GM19438 (cell line): Measurements from ENCODE around the gene KRABD2.
"Not testable (repeated sequence)": the region's sequence is repeated elsewhere in the genome, so short reads cannot be mapped to it uniquely, and the experiment has no call there.

ENCODE experiments used
- ATAC-seq: cut with Tn5 transposase; IDR thresholded peaks from one replicate; pipeline ENCODE4 v1.9.1; 2021; ENCODE audit warnings: low read depth; ENCODE audit not compliant: unreplicated experiment

KRABD2 gene

DNA sequence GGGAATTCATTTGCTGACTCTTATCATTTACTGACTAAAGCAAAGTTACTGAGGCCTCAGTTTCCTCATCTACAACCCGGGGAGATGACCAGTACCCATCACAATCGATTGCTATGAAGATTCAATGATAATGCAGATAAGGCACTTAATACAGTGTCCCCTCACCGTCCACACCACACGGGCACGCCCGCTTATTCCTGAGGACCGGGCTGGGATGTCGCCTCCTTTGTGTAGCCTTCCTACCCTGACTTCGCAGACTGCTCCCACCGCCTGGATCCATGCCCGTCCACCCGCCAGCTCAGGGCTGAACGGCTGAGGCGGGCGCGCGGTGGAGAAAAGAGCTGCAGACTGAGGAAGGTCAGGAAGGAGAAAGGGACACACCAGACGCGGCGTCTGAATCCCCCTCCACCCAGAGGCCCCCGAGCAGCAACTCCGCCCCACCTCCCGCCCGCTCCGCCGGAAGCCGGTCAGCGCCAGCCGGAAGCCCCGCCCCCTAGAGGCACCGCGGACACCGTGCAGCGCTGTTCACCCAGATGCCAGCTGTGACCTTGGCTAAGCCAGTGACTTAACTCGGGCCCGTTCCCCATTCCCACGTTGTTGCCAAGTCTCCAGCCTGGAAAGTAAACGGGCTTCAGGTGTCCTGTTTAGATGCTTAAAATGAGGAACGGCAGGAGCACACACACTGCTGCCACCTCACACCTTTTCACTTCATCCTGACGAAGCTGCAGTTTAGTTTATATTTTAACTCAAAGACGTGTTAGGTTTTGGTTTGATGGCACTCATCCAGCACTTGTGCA lies at the start of gene KRABD2:
TSS of gene KRABD2 (minus strand) at position 434 of the 797 bp plus-strand sequence.
- ATAC-seq, result peak; percentile 92

- ATAC-seq, result no peak
These were observed 45.1 kb upstream of the KRABD2 start for GRCh38 chr17:8421571-8421970.

GRCh38 chr17:8420041-8420934 lies 43.8 kb upstream of the KRABD2 start:
- ATAC-seq, result no peak

DNA sequence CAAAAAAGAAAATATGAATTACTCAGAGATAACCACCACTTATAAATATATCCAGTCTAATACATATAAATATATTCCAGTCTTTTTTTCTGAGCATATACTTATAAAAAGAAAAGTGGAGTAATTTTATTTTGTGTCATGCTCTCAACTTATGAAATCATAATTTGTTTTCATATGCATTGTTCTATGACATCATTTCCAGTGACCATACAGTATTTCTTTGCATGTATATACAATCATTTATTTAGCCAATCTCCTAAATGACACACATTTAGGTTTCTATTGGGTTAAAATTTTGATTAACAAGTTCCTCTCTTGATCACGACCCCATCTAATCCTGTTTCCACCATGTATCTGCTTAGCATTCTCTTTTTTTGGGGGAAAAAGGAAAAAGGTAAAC lies 42.8 kb upstream of the KRABD2 start:
- ATAC-seq, result no peak

- ATAC-seq, result no peak
These were observed 42.0 kb upstream of the KRABD2 start for GRCh38 chr17:8418471-8418870.

DNA sequence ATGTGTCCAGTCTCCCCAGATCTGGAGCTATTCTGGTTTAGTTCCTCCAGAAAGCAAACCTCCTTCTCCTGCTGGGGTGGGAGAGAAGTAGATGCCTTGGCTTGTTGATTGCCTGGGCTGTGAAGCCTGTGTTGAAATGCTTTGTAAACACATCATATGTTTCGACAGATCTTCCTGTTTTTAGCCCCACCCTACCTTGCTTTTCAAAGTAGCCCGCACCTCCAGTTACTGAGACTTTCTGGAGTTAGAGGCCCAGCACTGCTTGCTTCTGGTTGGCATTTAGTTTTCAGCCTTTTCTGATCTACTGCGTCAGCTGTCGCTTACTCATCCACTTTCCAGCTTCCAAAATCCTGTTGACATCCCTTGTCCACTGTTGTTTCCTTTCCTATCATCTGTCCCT lies 41.3 kb upstream of the KRABD2 start:
- no peak for ATAC-seq

GRCh38 chr17:8413938-8414337 lies 37.4 kb upstream of the KRABD2 start:
- ATAC-seq, result no peak

DNA sequence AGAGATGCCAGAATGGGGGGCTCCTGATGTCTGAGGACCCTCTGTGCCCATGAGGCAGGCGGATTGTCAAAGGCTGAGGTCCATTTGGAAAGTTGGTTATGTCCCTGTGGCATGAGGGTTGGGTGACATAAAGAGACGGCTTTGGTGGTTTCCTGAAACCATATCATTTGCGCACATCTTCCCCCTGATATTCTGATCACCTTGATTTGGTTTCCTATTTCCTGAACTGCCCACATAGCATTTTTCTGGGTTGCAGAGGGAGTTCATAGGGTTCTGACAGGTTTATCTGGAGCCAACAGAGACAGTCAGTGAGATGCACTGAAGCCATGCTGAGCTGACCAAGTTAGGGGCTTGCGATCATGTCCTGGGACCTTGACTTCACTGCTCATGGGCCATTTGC lies 36.8 kb upstream of the KRABD2 start:
- no peak for ATAC-seq

- no peak for ATAC-seq
These were observed 35.6 kb upstream of the KRABD2 start for GRCh38 chr17:8412089-8412488.

- ATAC-seq, result no peak
These were observed 34.4 kb upstream of the KRABD2 start for GRCh38 chr17:8410883-8411238.

DNA sequence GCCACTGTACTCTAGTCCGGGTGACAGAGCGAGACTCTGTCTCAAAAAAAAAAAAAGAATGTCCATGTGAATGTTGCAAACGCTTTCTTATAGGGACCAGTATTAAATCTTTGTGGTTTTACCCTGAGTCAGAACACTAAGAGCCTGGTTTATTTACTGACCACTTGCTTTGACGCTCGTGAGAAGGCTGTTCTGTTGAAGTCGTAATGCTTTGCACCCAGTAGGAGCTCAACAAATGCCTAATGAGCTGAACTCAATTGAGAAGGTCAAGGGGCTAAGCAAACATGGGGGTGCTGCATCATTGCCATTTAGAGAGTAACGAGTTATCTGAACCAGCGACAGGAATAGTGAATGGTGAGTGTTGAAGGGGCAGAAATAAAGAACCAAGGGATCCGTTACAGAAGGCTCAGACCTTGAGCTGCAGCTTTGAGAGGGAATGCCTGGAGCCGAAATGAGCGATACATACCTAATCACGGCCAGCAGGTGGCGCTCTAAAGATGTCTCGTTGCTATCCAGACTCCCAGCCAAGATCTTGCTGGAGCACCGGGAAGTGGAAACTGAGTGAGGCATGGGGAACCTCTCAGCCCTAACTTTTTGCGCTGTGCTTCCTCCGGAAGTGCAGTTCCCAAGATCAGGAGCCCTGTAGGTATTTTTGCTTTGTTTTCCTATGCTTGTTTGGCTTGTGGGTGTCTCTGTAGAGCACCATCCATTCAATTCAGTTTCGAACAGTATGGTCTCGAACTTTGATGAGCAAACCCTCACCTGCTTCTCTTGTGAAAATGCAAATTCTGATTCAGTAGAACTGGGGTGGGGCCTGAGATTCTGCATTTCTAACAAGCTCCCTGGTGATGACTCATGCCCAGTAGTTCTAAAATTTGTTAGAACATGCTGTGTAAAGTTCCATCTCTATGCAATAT lies 33.7 kb upstream of the KRABD2 start:
- ATAC-seq, result no peak

DNA sequence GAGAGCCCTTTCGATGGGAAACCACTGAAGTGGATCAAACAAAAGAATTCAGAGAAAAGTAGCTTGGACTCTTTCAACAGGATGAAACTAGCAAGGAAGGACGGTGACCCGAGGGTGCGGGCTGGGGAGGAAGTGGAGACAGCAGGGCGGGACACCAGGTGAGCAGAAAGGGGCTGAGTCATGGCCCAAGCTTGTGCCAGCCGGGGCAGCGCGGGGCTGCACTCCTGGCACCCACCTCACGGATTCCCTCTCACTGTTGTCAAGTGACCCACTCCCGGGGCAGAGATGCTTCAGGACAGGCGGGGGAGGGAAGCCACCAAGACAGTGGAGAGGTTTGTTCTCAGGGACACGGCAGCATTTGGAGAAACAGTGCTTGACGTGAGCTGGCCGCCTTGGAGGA lies 31.9 kb upstream of the KRABD2 start:
- no peak for ATAC-seq

DNA sequence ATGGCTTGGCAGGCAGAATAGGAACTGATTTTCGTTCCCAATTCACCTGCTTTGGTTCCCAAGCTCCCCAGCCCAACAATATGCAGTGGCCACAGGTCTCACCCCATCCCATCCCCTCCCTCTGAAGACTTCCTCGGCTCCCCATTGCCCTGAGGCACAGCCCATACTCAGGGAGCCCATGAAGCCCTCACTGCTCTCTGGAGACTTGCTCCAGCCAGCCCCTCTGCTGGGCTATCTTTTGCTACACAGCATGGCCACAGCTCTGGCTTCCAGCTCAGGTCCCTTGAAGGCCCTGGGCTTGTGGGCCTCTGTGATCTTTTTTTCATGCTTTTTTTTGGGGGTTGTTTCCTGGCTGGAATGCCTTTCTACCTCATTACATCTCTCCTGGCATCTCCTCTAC lies 29.7 kb upstream of the KRABD2 start:
- no peak for ATAC-seq

DNA sequence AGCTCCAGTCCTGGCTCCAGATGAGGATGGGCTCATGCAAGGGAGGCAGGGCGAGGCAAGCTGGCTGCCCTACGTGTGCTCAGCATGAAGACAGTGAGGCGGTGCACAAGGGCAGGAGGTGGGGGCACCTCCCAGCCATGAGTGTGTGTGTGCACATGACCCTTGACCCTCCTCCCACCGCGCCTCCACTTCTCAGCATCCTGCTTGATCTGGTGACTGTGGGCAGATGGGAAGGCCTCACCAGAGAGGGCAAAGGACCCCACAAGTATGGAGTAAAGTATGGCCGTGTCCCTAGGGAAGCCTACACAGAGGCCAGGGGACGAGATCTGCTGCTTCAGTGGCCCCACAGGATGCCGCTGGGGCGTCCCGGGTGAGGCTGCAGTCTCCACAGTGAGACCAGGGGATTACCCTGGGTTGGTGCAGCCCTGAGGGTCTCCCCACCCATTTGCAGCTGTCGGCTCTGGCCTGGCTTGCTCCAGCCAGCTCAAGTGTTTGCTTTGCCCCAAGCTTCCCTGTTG lies 29.1 kb upstream of the KRABD2 start:
- ATAC-seq, result no peak

- ATAC-seq, result no peak
These were observed 26.5 kb upstream of the KRABD2 start for GRCh38 chr17:8402921-8403536.

GRCh38 chr17:8401107-8401506 lies 24.6 kb upstream of the KRABD2 start:
- ATAC-seq, result no peak

GRCh38 chr17:8398980-8399379 lies 22.5 kb upstream of the KRABD2 start:
- ATAC-seq, result no peak

DNA sequence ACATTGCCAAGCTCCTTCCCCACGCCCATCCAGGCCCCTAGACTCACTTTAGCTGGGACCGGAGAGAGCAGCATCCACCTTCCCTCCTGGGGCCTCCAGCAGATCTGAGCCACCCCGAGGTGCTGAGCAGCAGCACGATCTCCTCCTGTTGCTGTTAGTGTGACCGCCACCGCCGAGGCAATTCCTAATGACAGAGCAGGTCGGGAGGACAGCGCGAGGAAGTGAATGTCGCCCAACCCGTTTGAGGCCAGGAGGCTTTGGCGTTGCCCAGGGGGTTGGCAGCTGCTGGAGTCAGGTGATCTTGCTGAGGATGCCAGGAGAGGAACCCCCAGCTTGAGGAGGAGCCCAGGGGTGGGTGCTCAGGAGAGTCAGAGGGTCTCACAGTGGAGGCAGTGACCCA lies 21.1 kb upstream of the KRABD2 start, which contains the start of gene RNF222:
TSS of gene RNF222 (minus strand) at position 192 of the 400 bp plus-strand sequence. CDS start 4,366 bp downstream, outside the sequence.
- no peak for ATAC-seq

DNA sequence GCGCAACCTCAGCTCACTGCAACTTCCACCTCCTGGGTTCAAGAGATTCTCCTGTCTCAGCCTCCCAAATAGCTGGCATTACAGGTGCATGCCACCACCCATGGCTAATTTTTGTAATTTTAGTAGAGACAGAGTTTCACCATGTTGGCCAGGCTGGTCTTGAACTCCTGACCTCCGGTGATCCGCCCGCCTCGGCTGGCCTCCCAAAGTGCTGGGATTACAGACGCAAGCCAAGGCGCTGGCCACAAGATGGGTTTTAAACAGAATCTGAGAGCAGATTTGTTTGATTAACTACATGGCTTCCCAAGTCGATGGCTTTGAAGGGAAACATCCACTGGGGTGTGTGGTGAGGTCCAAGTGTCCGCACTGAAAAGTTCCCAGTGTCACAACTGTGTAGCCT lies 18.0 kb upstream of the KRABD2 start:
- not testable (repeated sequence) for ATAC-seq
